ENCODE results near the gene RASSF10. TPM values are rescaled to one million over a fixed set of nuclear protein-coding genes. Genes with fewer than 3 reads are reported as not detected.

The RASSF10 gene
- polyA plus RNA-seq, 1 donor (not counting 4 experiments of a cell fraction or from before 2014, with no cell fraction given): 2.1 TPM

DNA sequence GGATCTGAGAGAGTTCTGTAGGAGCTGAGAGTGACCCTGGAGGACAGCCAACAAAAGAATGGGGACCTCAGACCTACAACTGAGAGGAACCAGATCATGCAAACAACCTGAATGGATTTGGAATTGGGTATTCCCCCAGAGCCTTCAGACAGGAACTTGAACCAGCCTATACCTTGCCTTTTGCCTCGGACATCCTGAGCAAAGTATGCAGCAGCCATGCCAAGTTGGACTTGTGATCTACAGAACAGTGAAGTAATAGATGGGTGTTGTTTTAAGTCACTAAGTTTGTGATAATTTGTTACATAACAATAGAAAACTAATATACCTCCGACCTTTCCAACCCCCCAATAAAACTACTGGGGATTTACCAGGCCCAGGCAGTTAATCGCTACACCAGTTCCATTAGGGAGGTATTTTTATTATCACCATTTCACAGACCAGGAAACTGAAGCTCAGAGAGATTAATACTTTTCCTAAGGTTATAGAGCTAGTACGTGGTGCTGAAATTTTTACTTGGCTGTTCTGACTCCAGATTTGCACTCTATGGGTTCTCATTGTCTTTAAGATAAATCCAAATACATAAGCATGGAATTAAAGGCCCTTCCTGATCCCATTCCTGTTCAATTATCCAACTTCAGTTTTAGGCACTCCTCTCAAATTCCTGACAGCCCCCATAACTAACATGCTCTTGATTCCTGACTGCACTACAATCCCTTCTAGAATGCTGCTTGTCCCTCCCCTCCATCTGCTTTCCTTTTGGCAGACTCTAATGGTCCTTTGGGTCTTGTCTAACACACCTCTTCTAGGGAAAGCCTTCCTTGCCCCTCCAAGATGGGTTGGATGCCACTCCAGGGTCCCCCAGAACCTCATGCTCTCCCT is 1.7 kb upstream of the RASSF10 start:
- TF ChIP-seq, protein P1, sequence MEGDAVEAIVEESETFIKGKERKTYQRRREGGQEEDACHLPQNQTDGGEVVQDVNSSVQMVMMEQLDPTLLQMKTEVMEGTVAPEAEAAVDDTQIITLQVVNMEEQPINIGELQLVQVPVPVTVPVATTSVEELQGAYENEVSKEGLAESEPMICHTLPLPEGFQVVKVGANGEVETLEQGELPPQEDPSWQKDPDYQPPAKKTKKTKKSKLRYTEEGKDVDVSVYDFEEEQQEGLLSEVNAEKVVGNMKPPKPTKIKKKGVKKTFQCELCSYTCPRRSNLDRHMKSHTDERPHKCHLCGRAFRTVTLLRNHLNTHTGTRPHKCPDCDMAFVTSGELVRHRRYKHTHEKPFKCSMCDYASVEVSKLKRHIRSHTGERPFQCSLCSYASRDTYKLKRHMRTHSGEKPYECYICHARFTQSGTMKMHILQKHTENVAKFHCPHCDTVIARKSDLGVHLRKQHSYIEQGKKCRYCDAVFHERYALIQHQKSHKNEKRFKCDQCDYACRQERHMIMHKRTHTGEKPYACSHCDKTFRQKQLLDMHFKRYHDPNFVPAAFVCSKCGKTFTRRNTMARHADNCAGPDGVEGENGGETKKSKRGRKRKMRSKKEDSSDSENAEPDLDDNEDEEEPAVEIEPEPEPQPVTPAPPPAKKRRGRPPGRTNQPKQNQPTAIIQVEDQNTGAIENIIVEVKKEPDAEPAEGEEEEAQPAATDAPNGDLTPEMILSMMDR (optimal IDR thresholded peaks at IDR 0.05 in 1 of 3, IDR thresholded peaks at IDR 0.05 in 1 of 3, conservative IDR thresholded peaks at IDR 0.05 in 1 of 3; ENCODE audit: extremely low read depth in 1 of 3, insufficient read depth in 2 of 3, low read length in 3 of 3): no peak
- TF ChIP-seq EZH2 (IDR thresholded peaks at IDR 0.05; ENCODE audit: low read length): no peak
- FAIRE-seq (peak; percentile 26), DNase-seq (ENCODE audit: low read depth, low spot score) (no peak)
- Histone ChIP-seq H3K36me3 (ENCODE audit: control insufficient read depth in 2 of 2, extremely low read depth in 1 of 2, insufficient read depth in 2 of 2, low read length in 2 of 2) (no peaks in the 10 kb centered on the region), H3K9ac (ENCODE audit: control insufficient read depth, extremely low read depth, insufficient read depth, low read length) (no peak overlapping the region), H3K9me3 (ENCODE audit: control insufficient read depth, low read depth, low read length) (no peaks in the 10 kb centered on the region), H3K9me1 (ENCODE audit: control insufficient read depth, extremely low read depth, insufficient read depth, low read length) (no peaks in the 10 kb centered on the region), H3K27ac (ENCODE audit: control insufficient read depth, insufficient read depth, low read length) (no peak overlapping the region), H3K4me2 (ENCODE audit: control insufficient read depth, extremely low read depth, insufficient read depth, low read depth, low read length) (peak overlapping the region; percentile 86), H3K79me2 (ENCODE audit: control insufficient read depth, insufficient read depth, low read length) (peaks cover 11% of the 10 kb centered on the region), H3K4me1 (ENCODE audit: control insufficient read depth, extremely low read depth, insufficient read depth, low read length) (peaks cover 47% of the 10 kb centered on the region), H3K27me3 (ENCODE audit: control insufficient read depth, extremely low read depth, insufficient read depth, low read length) (no peaks in the 10 kb centered on the region), H4K20me1 (ENCODE audit: control insufficient read depth, extremely low read depth, insufficient read depth, low read length) (no peaks in the 10 kb centered on the region), H3K4me3 (ENCODE audit: control insufficient read depth in 2 of 3, extremely low read depth in 1 of 3, insufficient read depth in 2 of 3, low read depth in 1 of 3, low read length in 3 of 3) (no peak overlapping the region), H2AFZ (ENCODE audit: control insufficient read depth, low read length) (no peak overlapping the region)
- dilution Hi-C loops (cut with MboI; ENCODE audit: extremely low pct_ligation_motif_present, low sequenced_read_pairs): no loop called here

DNA sequence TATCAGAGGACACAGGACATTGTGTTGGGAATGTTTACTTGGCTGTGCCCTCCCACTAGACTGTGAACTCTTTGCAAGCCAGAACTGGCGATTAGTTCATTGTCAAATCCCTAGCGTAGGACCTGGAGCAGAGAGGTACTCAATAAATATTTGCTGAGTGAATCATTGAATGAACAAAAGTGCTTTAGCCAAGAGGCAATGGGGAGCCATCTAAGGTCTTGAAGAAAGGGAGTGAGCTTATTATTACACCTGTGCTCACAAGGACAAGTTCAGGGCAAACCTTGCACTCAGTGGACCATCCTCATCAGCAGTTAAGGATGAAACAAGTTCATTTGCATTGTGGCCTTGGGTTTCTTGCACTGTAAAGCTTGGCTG is 1.1 kb upstream of the RASSF10 start:
- H3K27me3 ChIP-seq (ENCODE audit: control insufficient read depth, extremely low read depth, insufficient read depth, low read length): no peaks in the 10 kb centered on the region
- no peak overlapping the region for H3K27ac ChIP-seq (ENCODE audit: control insufficient read depth, insufficient read depth, low read length)
- H3K9ac ChIP-seq (ENCODE audit: control insufficient read depth, extremely low read depth, insufficient read depth, low read length): no peak overlapping the region
- DNase-seq (ENCODE audit: low read depth, low spot score) (no peak), FAIRE-seq (peak; percentile 98)
- H3K4me2 ChIP-seq (ENCODE audit: control insufficient read depth, extremely low read depth, insufficient read depth, low read depth, low read length): peak overlapping the region; percentile 86
- H3K4me1 ChIP-seq (ENCODE audit: control insufficient read depth, extremely low read depth, insufficient read depth, low read length): peaks cover 53% of the 10 kb centered on the region
- peak overlapping the region; percentile 18 to 73 (median 50) for H3K4me3 ChIP-seq (ENCODE audit: control insufficient read depth in 2 of 3, extremely low read depth in 1 of 3, insufficient read depth in 2 of 3, low read depth in 1 of 3, low read length in 3 of 3)
- H3K79me2 ChIP-seq (ENCODE audit: control insufficient read depth, insufficient read depth, low read length): peaks cover 14% of the 10 kb centered on the region
- no peaks in the 10 kb centered on the region for H3K9me3 ChIP-seq (ENCODE audit: control insufficient read depth, low read depth, low read length)
- H4K20me1 ChIP-seq (ENCODE audit: control insufficient read depth, extremely low read depth, insufficient read depth, low read length): no peaks in the 10 kb centered on the region
- no peak overlapping the region for H2AFZ ChIP-seq (ENCODE audit: control insufficient read depth, low read length)
- TF ChIP-seq, protein P1 (optimal IDR thresholded peaks at IDR 0.05 in 1 of 3, IDR thresholded peaks at IDR 0.05 in 1 of 3, conservative IDR thresholded peaks at IDR 0.05 in 1 of 3; ENCODE audit: extremely low read depth in 1 of 3, insufficient read depth in 2 of 3, low read length in 3 of 3): no peak
- TF ChIP-seq EZH2 (IDR thresholded peaks at IDR 0.05; ENCODE audit: low read length): no peak
- no peaks in the 10 kb centered on the region for H3K9me1 ChIP-seq (ENCODE audit: control insufficient read depth, extremely low read depth, insufficient read depth, low read length)
- dilution Hi-C loops (cut with MboI; ENCODE audit: extremely low pct_ligation_motif_present, low sequenced_read_pairs): no loop called here
- no peaks in the 10 kb centered on the region for H3K36me3 ChIP-seq (ENCODE audit: control insufficient read depth in 2 of 2, extremely low read depth in 1 of 2, insufficient read depth in 2 of 2, low read length in 2 of 2)

All from keratinocyte (primary cell).